Measurements from ENCODE around the gene MSANTD7.
"Not testable (repeated sequence)": the region's sequence is repeated elsewhere in the genome, so short reads cannot be mapped to it uniquely, and the experiment has no call there.

Gene MSANTD7

GRCh38 chr10:14837003-14837756, 926 bp upstream of the MSANTD7 start:
- no peak for DNase-seq

GRCh38 chr10:14838582-14839304, 637 bp downstream of the MSANTD7 start:
- peak; percentile 79 for DNase-seq

GRCh38 chr10:14839305-14839695, 1.2 kb downstream of the MSANTD7 start:
- peak; percentile 79 for DNase-seq

GRCh38 chr10:14840178-14840577, 2.1 kb downstream of the MSANTD7 start:
- no peak for DNase-seq

GRCh38 chr10:14843327-14843988, 5.4 kb downstream of the MSANTD7 start:
- no peak for DNase-seq

- no peak for DNase-seq
Measured at GRCh38 chr10:14844948-14845347, 6.8 kb downstream of the MSANTD7 start.

GRCh38 chr10:14852236-14852635, 14.1 kb downstream of the MSANTD7 start:
- no peak for DNase-seq

- DNase-seq = no peak
Measured at GRCh38 chr10:14855453-14855852, 17.3 kb downstream of the MSANTD7 start.

GRCh38 chr10:14858338-14858960, 20.3 kb downstream of the MSANTD7 start:
- no peak for DNase-seq

- no peak for DNase-seq
Measured at GRCh38 chr10:14859043-14859442, 20.9 kb downstream of the MSANTD7 start.

GRCh38 chr10:14859775-14860174, 21.7 kb downstream of the MSANTD7 start:
- no peak for DNase-seq

GRCh38 chr10:14860791-14861190, 22.7 kb downstream of the MSANTD7 start:
- DNase-seq = no peak

GRCh38 chr10:14864466-14864865, 26.4 kb downstream of the MSANTD7 start:
- DNase-seq = not testable (repeated sequence)

GRCh38 chr10:14864871-14865270, 26.8 kb downstream of the MSANTD7 start:
- DNase-seq = not testable (repeated sequence)

GRCh38 chr10:14873090-14873760, 35.1 kb downstream of the MSANTD7 start:
- no peak for DNase-seq

GRCh38 chr10:14875941-14876340, 37.8 kb downstream of the MSANTD7 start:
- no peak for DNase-seq

- DNase-seq = no peak
Measured at GRCh38 chr10:14876764-14877163, 38.7 kb downstream of the MSANTD7 start.

GRCh38 chr10:14878266-14879123, 40.4 kb downstream of the MSANTD7 start, which contains the start of gene SUV39H2:
TSS of gene SUV39H2 (plus strand) at chr10:14878866. CDS start at chr10:14878889, 23 bp downstream.
- DNase-seq = peak; percentile 100

GRCh38 chr10:14879124-14879927, 41.2 kb downstream of the MSANTD7 start:
- peak; percentile 91 for DNase-seq

GRCh38 chr10:14879928-14880193, 41.8 kb downstream of the MSANTD7 start:
- DNase-seq = no peak

GRCh38 chr10:14880229-14880628, 42.1 kb downstream of the MSANTD7 start:
- no peak for DNase-seq
